Small intestine (tissue), 7 donors: Measurements from ENCODE around the gene RCOR3. TPM values are rescaled to one million over a fixed set of nuclear protein-coding genes. Genes with fewer than 3 reads are reported as not detected.
A peak's percentile ranks its signal among the peaks of the same experiment; 100 is the strongest.

Source experiments
- DNase-seq, 2 donors: peaks; one replicate each; pipeline versions ENCODE4 v3.0.0 to v3.0.0-alpha.2; 2013
- FAIRE-seq: peaks from 2 replicates; lab custom pipeline; 2012; peaks lifted over from hg19 to GRCh38; lab: Jason Lieb, UNC
- H3K27ac ChIP-seq, 3 donors: one replicate each; pipeline ENCODE4 v1.5.1; 2013; ENCODE audit warnings: low read length in 2 of 3, mild to moderate bottlenecking in 2 of 3, control low read depth in 1 of 3, inconsistent platforms in 1 of 3, low read depth in 1 of 3, moderate library complexity in 1 of 3
- H3K27me3 ChIP-seq, 3 donors: one replicate each; pipeline ENCODE4 v1.6.1; 2013; ENCODE audit warnings: low read length in 3 of 3, inconsistent platforms in 1 of 3; ENCODE audit not compliant: control insufficient read depth in 3 of 3, insufficient read depth in 3 of 3
- H3K36me3 ChIP-seq, 3 donors: one replicate each; pipeline ENCODE4 v1.6.1; 2013; ENCODE audit warnings: low read length in 3 of 3, inconsistent platforms in 1 of 3, low read depth in 1 of 3, mild to moderate bottlenecking in 1 of 3, moderate library complexity in 1 of 3; ENCODE audit not compliant: control insufficient read depth in 3 of 3, insufficient read depth in 2 of 3
- H3K4me1 ChIP-seq, 3 donors: one replicate each; pipeline ENCODE4 v1.6.1; 2013; ENCODE audit warnings: low read length in 2 of 3, inconsistent platforms in 1 of 3, low read depth in 1 of 3, mild to moderate bottlenecking in 1 of 3, moderate library complexity in 1 of 3; ENCODE audit not compliant: control insufficient read depth in 3 of 3, insufficient read depth in 2 of 3
- H3K4me3 ChIP-seq, 3 donors: one replicate each; pipeline ENCODE4 v1.5.1; 2013; ENCODE audit warnings: low read length in 3 of 3, control low read depth in 1 of 3, inconsistent platforms in 1 of 3, low read depth in 1 of 3, mild to moderate bottlenecking in 1 of 3, moderate library complexity in 1 of 3
- H3K9me3 ChIP-seq, 2 donors: one replicate each; pipeline ENCODE4 v1.6.1; 2013; ENCODE audit warnings: low read depth in 1 of 2, low read length in 1 of 2; ENCODE audit not compliant: control insufficient read depth in 2 of 2, insufficient read depth in 1 of 2
- WGBS, 3 donors: extraction: QIAGEN DNeasy Blood & Tissue Kit; methylation state at CpG; one replicate each; pipeline ENCODE4 v1.1.7; 2013; 5-methylcytosine and 5-hydroxymethylcytosine counted together
- polyA plus RNA-seq, 4 donors: library from polyadenylated mRNA; stranded (reverse) in 3 of 4; unstranded in 1 of 4; fragments of 200-250 nt in 3 of 4; fragments of 120-200 nt in 1 of 4; gene quantifications; one replicate each; pipeline versions ENCODE4 v1.2.1 to v1.2.3, GENCODE V29; 2013
- donor health status: healthy with polysubstance abuse.
- donor health status: control.
- donor health status: control.
- donor health status: Bipolar disorder and iron deficiency.
- donor health status: healthy.

The RCOR3 gene
- polyA plus RNA-seq, 4 donors = 17.8 to 66.4 (median 30.3) TPM

- Histone ChIP-seq H3K27ac (peak overlapping the region; percentile 2 to 81 (median 49)), H3K9me3 (no peaks in the 10 kb centered on the region), H3K4me1 (peaks cover 5 to 24% (median 20%) of the 10 kb centered on the region in 3 donors), H3K27me3 (no peaks in the 10 kb centered on the region), H3K36me3 (peaks cover 0 to 2% (median 0%) of the 10 kb centered on the region in 3 donors), H3K4me3 (no peak overlapping the region)
- FAIRE-seq = no peak
- DNase-seq = no peak
- 22 to 56% (median 51%) methylated on average over 3 of the region's 3 CpGs for WGBS, 3 donors
Measured at GRCh38 chr1:211336161-211336560, 77.0 kb downstream of the RCOR3 start.

- Histone ChIP-seq H3K36me3 (peaks cover 0 to 2% (median 0%) of the 10 kb centered on the region in 3 donors), H3K4me3 (no peak overlapping the region), H3K27me3 (no peaks in the 10 kb centered on the region), H3K9me3 (no peaks in the 10 kb centered on the region), H3K27ac (no peak overlapping the region), H3K4me1 (peaks cover 5 to 24% (median 20%) of the 10 kb centered on the region in 3 donors)
- FAIRE-seq = no peak
- WGBS, 3 donors = 44 to 83% (median 59%) methylated on average over 15 of the region's 15 CpGs
- DNase-seq = no peak
Measured at GRCh38 chr1:211336775-211337174, 77.6 kb downstream of the RCOR3 start.

- no peak for DNase-seq
- WGBS, 3 donors = 53 to 80% (median 62%) methylated on average over 7 of the region's 7 CpGs
- Histone ChIP-seq H3K27me3 (no peaks in the 10 kb centered on the region), H3K4me1 (peaks cover 5 to 16% (median 12%) of the 10 kb centered on the region in 3 donors), H3K4me3 (no peak overlapping the region), H3K36me3 (peaks cover 0 to 2% (median 0%) of the 10 kb centered on the region in 3 donors), H3K9me3 (no peaks in the 10 kb centered on the region), H3K27ac (no peak overlapping the region)
- no peak for FAIRE-seq
Measured at GRCh38 chr1:211337430-211338223, 78.5 kb downstream of the RCOR3 start.

GRCh38 chr1:211338224-211338620 is 79.1 kb downstream of the RCOR3 start:
- Histone ChIP-seq H3K36me3 (peaks cover 0 to 2% (median 0%) of the 10 kb centered on the region in 3 donors), H3K9me3 (no peaks in the 10 kb centered on the region), H3K27ac (no peak overlapping the region), H3K27me3 (no peaks in the 10 kb centered on the region), H3K4me3 (no peak overlapping the region), H3K4me1 (peaks cover 5 to 16% (median 12%) of the 10 kb centered on the region in 3 donors)
- FAIRE-seq (no peak), DNase-seq (no peak)
- WGBS, 3 donors = 74 to 94% (median 86%) methylated on average over 4 of the region's 4 CpGs

- FAIRE-seq (no peak), DNase-seq (no peak)
- no peak overlapping the region for H3K4me3 ChIP-seq
- peaks cover 5 to 19% (median 11%) of the 10 kb centered on the region in 3 donors for H3K4me1 ChIP-seq
- H3K9me3 ChIP-seq = no peaks in the 10 kb centered on the region
- WGBS, 3 donors = 51 to 68% (median 58%) methylated on average over 6 of the region's 6 CpGs
- no peak overlapping the region for H3K27ac ChIP-seq
- peaks cover 0 to 2% (median 0%) of the 10 kb centered on the region in 3 donors for H3K36me3 ChIP-seq
- no peaks in the 10 kb centered on the region for H3K27me3 ChIP-seq
Measured at GRCh38 chr1:211339631-211340041, 80.5 kb downstream of the RCOR3 start.

- FAIRE-seq = no peak
- Histone ChIP-seq H3K9me3 (no peaks in the 10 kb centered on the region), H3K27ac (peak overlapping the region in 1 of 3 donors; percentile 42), H3K36me3 (peaks cover 0 to 5% (median 0%) of the 10 kb centered on the region in 3 donors), H3K4me1 (peaks cover 3 to 12% (median 5%) of the 10 kb centered on the region in 3 donors), H3K4me3 (no peak overlapping the region), H3K27me3 (no peaks in the 10 kb centered on the region)
- DNase-seq = peak in 1 of 2 donors; percentile 81
- 70 to 87% (median 82%) methylated on average over 10 of the region's 10 CpGs for WGBS, 3 donors
Measured at GRCh38 chr1:211340622-211341507, 81.7 kb downstream of the RCOR3 start.

GRCh38 chr1:211341999-211342398 is 82.8 kb downstream of the RCOR3 start:
- DNase-seq = no peak
- Histone ChIP-seq H3K36me3 (peaks cover 0 to 5% (median 0%) of the 10 kb centered on the region in 3 donors), H3K4me1 (peaks cover 4 to 6% (median 5%) of the 10 kb centered on the region in 3 donors), H3K4me3 (no peak overlapping the region), H3K9me3 (no peaks in the 10 kb centered on the region), H3K27me3 (no peaks in the 10 kb centered on the region), H3K27ac (no peak overlapping the region)
- no peak for FAIRE-seq
- WGBS, 3 donors = 93 to 97% (median 97%) methylated on average over 1 of the region's 1 CpG

- Histone ChIP-seq H3K4me3 (no peak overlapping the region), H3K9me3 (no peaks in the 10 kb centered on the region), H3K27ac (peak overlapping the region in 1 of 3 donors; percentile 5), H3K4me1 (peaks cover 2 to 6% (median 5%) of the 10 kb centered on the region in 3 donors), H3K27me3 (no peaks in the 10 kb centered on the region), H3K36me3 (peaks cover 0 to 3% (median 0%) of the 10 kb centered on the region in 3 donors)
- FAIRE-seq (no peak), DNase-seq (peak in 1 of 2 donors; percentile 35)
- WGBS, 3 donors = 71 to 84% (median 76%) methylated on average over 4 of the region's 4 CpGs
Measured at GRCh38 chr1:211343607-211344006, 84.4 kb downstream of the RCOR3 start.
